ENCODE data around the gene COLQ.

GRCh38 chr3:15523660-15524417, 2.3 kb upstream of the COLQ start:
- TF ChIP-seq CTCF (IDR thresholded peaks at IDR 0.05) (no peak), POLR2AphosphoS5 (IDR thresholded peaks at IDR 0.05) (no peak)
